Measurements from ENCODE around the gene PLXNA4. TPM values are rescaled to one million over a fixed set of nuclear protein-coding genes. Genes with fewer than 3 reads are reported as not detected.

The PLXNA4 gene
- total and polyA plus RNA-seq, 7 experiments from 2014 or later: 0.05 to 31.6 (median 1.1) TPM

DNA sequence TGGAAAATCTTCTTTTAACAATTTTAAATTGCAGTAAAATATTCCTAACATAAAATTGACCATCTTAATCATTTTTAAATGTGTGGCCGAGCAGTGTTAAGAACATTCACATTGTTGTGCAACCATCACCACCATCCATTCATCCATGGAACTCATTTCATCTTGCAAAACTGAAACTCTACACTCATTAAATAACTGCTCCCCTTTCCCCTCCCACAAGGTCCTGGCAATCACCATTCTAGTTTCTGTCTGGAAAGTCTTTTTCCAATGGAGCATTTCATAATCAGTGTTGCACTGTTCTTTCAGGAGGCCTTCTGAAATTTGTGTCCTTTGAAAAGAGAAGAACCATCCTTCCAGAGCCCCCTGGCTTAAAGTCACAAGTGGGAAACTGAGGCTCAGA lies 233.1 kb downstream of the PLXNA4 start:
- no peak overlapping the region for H3K27ac Mint-ChIP-seq
- no peaks in the 10 kb centered on the region for H3K36me3 ChIP-seq (ENCODE audit: control insufficient read depth in 2 of 3, insufficient read depth in 3 of 3, low read length in 3 of 3)
- H3K27me3 ChIP-seq (ENCODE audit: control insufficient read depth in 2 of 2, insufficient read depth in 2 of 2, low read length in 2 of 2): no peaks in the 10 kb centered on the region
- no peak overlapping the region for H3K27ac ChIP-seq (ENCODE audit: low read depth, low read length)
- no peaks in the 10 kb centered on the region for H3K9me3 Mint-ChIP-seq
- H3K27me3 Mint-ChIP-seq: peaks cover 9 to 55% (median 28%) of the 10 kb centered on the region in 5 donors
- no peaks in the 10 kb centered on the region for H3K9me3 ChIP-seq (ENCODE audit: control insufficient read depth in 2 of 3, low read length in 3 of 3)
- H3K36me3 Mint-ChIP-seq: no peaks in the 10 kb centered on the region
- H3K4me3 Mint-ChIP-seq: no peak overlapping the region
- CTCF ChIA-PET: no interaction called here
- no peaks in the 10 kb centered on the region for H3K4me1 Mint-ChIP-seq
- ATAC-seq: no peak
- H3K4me3 ChIP-seq (ENCODE audit: low read length): no peak overlapping the region
- POLR2A ChIA-PET: no interaction called here
- no peaks in the 10 kb centered on the region for H3K4me1 ChIP-seq (ENCODE audit: control insufficient read depth in 2 of 2, insufficient read depth in 2 of 2, low read length in 2 of 2)
- no peak for DNase-seq
- intact Hi-C loops (cut with micrococcal nuclease): no loop called here

DNA sequence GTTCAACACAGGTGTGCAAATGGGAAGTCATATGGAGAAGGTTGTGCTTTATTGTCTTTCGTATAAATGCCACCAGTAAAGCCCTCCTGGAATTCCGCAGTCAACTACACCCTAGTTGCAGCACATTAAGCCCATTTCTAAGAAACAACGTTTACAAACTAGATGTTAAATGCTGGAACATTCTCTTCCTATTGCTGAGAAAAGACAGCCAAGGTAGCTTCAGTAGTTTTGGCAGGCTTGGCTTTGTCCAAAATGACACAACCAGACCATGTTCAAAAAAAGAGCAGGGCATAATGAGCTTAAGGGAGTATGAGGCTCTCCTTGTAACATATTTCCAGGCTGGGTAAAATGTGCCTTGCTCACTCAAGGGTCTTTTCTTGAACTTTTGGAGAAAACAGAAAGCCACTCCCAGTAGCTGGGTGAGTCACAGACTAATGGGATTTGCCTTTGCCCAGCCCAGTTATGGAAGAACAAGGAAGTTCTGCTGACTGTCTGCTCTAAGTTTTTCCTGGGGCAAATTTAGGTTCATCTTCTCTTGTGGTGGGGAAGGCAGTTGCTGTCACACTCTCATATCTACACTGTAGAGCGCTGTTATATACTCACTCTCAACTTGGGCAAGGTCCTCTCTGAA lies 238.7 kb downstream of the PLXNA4 start:
- Histone ChIP-seq H3K27ac (ENCODE audit: low read depth, low read length) (no peak overlapping the region), H3K4me3 (ENCODE audit: low read length) (no peak overlapping the region), H3K36me3 (ENCODE audit: control insufficient read depth in 2 of 3, insufficient read depth in 3 of 3, low read length in 3 of 3) (no peaks in the 10 kb centered on the region), H3K4me1 (ENCODE audit: control insufficient read depth in 2 of 2, insufficient read depth in 2 of 2, low read length in 2 of 2) (no peaks in the 10 kb centered on the region), H3K9me3 (ENCODE audit: control insufficient read depth in 2 of 3, low read length in 3 of 3) (no peaks in the 10 kb centered on the region), H3K27me3 (ENCODE audit: control insufficient read depth in 2 of 2, insufficient read depth in 2 of 2, low read length in 2 of 2) (peaks cover 0 to 3% of the 10 kb centered on the region in 2 donors)
- intact Hi-C loops (cut with micrococcal nuclease): no loop called here
- Mint-ChIP-seq H3K4me3 (no peak overlapping the region), H3K27ac (no peak overlapping the region), H3K9me3 (no peaks in the 10 kb centered on the region), H3K27me3 (peaks cover 0 to 30% (median 5%) of the 10 kb centered on the region in 5 donors), H3K4me1 (no peaks in the 10 kb centered on the region), H3K36me3 (no peaks in the 10 kb centered on the region)
- POLR2A ChIA-PET: no interaction called here
- no peak for ATAC-seq
- CTCF ChIA-PET: no interaction called here
- no peak for DNase-seq

DNA sequence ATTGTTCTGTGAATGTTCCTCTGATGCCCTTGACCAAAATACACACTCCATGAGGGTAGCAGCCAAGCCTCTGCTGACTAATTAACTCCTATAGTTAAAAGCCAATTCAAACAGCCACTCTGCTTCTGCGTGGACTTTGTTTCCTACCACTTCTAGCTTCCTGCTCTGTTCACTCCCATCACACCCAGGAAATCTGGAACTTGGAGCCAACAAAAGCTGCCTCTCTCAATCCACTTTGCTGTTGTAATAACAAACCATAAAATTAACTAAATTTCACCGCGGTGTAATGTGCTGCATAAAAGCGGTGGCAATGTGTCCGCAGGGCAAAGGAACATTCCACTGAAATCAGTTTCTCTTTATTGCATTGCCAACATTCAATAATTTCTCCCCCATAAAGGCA lies 239.5 kb downstream of the PLXNA4 start:
- intact Hi-C loops (cut with micrococcal nuclease): no loop called here
- ChIA-PET CTCF (interaction anchor here (0.6 kb wide), 1 partner anchor 228 kb away, joined by 4 read pairs; no protein-coding TSS in a partner anchor), POLR2A (no interaction called here)
- H3K27me3 ChIP-seq (ENCODE audit: control insufficient read depth in 2 of 2, insufficient read depth in 2 of 2, low read length in 2 of 2): peaks cover 0 to 3% of the 10 kb centered on the region in 2 donors
- ATAC-seq (no peak), DNase-seq (no peak)
- Mint-ChIP-seq H3K4me1 (no peaks in the 10 kb centered on the region), H3K27ac (no peak overlapping the region), H3K9me3 (no peaks in the 10 kb centered on the region), H3K4me3 (no peak overlapping the region), H3K36me3 (no peaks in the 10 kb centered on the region), H3K27me3 (peaks cover 0 to 36% (median 5%) of the 10 kb centered on the region in 5 donors)
- H3K36me3 ChIP-seq (ENCODE audit: control insufficient read depth in 2 of 3, insufficient read depth in 3 of 3, low read length in 3 of 3): no peaks in the 10 kb centered on the region
- H3K4me3 ChIP-seq (ENCODE audit: low read length): no peak overlapping the region
- no peak overlapping the region for H3K27ac ChIP-seq (ENCODE audit: low read depth, low read length)
- no peaks in the 10 kb centered on the region for H3K4me1 ChIP-seq (ENCODE audit: control insufficient read depth in 2 of 2, insufficient read depth in 2 of 2, low read length in 2 of 2)
- no peaks in the 10 kb centered on the region for H3K9me3 ChIP-seq (ENCODE audit: control insufficient read depth in 2 of 3, low read length in 3 of 3)

DNA sequence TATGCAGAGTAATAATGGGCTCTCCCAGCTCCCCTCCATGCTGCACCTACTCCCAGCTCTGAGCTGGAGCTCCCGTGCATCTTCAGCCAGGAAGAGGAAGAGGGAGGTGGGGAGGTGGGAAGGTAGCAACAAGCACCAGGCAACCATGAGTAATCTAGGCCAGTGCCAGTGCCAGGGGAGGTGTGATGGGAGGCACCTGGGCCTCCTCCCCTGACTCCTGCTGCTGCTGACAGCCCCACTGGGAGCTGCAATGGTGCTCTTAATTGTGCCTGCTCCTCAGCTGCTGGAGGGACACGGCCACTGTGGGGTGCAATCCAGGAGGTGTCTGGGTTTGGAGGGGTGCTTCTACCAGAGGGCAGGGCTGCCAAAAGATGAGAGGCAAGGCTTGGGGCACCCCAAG lies 243.0 kb downstream of the PLXNA4 start:
- Mint-ChIP-seq H3K27ac (no peak overlapping the region), H3K27me3 (peaks cover 9 to 24% (median 11%) of the 10 kb centered on the region in 5 donors), H3K36me3 (no peaks in the 10 kb centered on the region), H3K9me3 (no peaks in the 10 kb centered on the region), H3K4me3 (no peak overlapping the region), H3K4me1 (peaks cover 0 to 1% (median 0%) of the 10 kb centered on the region in 7 donors)
- ChIA-PET CTCF (no interaction called here), POLR2A (no interaction called here)
- ATAC-seq (no peak), DNase-seq (no peak)
- H3K4me1 ChIP-seq (ENCODE audit: control insufficient read depth in 2 of 2, insufficient read depth in 2 of 2, low read length in 2 of 2): no peaks in the 10 kb centered on the region
- H3K27me3 ChIP-seq (ENCODE audit: control insufficient read depth in 2 of 2, insufficient read depth in 2 of 2, low read length in 2 of 2): peaks cover 0 to 3% of the 10 kb centered on the region in 2 donors
- H3K4me3 ChIP-seq (ENCODE audit: low read length): no peak overlapping the region
- intact Hi-C loops (cut with micrococcal nuclease): no loop called here
- H3K36me3 ChIP-seq (ENCODE audit: control insufficient read depth in 2 of 3, insufficient read depth in 3 of 3, low read length in 3 of 3): no peaks in the 10 kb centered on the region
- no peaks in the 10 kb centered on the region for H3K9me3 ChIP-seq (ENCODE audit: control insufficient read depth in 2 of 3, low read length in 3 of 3)
- H3K27ac ChIP-seq (ENCODE audit: low read depth, low read length): no peak overlapping the region

DNA sequence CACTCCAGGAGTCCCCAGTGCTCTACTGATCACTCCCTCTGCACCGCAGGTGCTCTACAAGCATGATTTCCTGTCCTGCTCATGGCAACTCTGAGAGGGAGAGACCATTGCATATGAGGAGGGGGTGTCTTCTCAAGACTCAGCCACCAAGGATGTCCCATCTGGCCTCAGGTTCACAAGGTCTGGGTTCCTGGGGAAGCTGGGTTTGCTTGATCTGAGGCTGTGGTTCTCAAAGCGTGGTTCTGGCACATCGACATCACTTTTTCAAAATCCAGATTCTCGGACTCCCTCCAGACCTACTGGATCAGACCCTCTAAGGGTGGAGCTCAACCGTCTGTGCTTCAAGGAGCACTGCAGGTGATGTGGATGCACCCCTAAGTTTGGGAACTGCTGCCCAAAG lies 247.5 kb downstream of the PLXNA4 start:
- intact Hi-C loops (cut with micrococcal nuclease): no loop called here
- Histone ChIP-seq H3K27me3 (ENCODE audit: control insufficient read depth in 2 of 2, insufficient read depth in 2 of 2, low read length in 2 of 2) (no peaks in the 10 kb centered on the region), H3K27ac (ENCODE audit: low read depth, low read length) (no peak overlapping the region), H3K4me3 (ENCODE audit: low read length) (no peak overlapping the region), H3K9me3 (ENCODE audit: control insufficient read depth in 2 of 3, low read length in 3 of 3) (no peaks in the 10 kb centered on the region), H3K36me3 (ENCODE audit: control insufficient read depth in 2 of 3, insufficient read depth in 3 of 3, low read length in 3 of 3) (no peaks in the 10 kb centered on the region), H3K4me1 (ENCODE audit: control insufficient read depth in 2 of 2, insufficient read depth in 2 of 2, low read length in 2 of 2) (no peaks in the 10 kb centered on the region)
- Mint-ChIP-seq H3K4me3 (no peak overlapping the region), H3K27ac (no peak overlapping the region), H3K27me3 (peaks cover 10 to 43% (median 22%) of the 10 kb centered on the region in 5 donors), H3K9me3 (no peaks in the 10 kb centered on the region), H3K4me1 (peaks cover 0 to 1% (median 0%) of the 10 kb centered on the region in 7 donors), H3K36me3 (no peaks in the 10 kb centered on the region)
- ATAC-seq: no peak
- POLR2A ChIA-PET: no interaction called here
- no peak for DNase-seq
- CTCF ChIA-PET: no interaction called here

DNA sequence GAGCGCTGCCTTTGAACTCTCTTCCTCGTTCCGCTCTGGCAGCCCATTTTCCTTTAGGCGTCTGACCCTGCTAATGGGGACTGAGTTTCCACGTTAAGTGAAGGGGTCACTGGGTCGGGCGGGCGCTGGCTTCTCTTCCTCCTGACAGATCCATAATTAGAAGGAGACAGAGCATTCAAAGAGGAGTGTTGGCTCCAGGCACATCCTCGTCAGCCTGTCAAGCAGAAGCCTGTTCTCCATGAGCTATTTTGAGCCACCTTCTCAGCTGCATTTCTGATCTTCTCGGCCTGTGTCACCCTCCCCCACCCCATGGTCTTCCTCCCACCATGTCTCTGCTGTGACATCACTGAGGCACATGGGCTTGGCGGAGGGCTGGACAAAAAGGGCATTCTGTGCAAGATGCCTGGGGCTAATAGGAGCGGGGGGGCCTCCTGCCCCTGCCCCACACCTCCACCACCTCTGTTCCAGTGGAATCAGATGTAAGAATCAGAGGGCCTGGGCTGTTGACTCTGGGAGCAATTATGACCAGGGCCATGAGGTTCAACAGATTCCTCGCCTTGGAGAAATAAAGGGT lies 248.1 kb downstream of the PLXNA4 start:
- H3K4me1 ChIP-seq (ENCODE audit: control insufficient read depth in 2 of 2, insufficient read depth in 2 of 2, low read length in 2 of 2): no peaks in the 10 kb centered on the region
- no peaks in the 10 kb centered on the region for H3K27me3 ChIP-seq (ENCODE audit: control insufficient read depth in 2 of 2, insufficient read depth in 2 of 2, low read length in 2 of 2)
- Mint-ChIP-seq H3K36me3 (no peaks in the 10 kb centered on the region), H3K27me3 (peaks cover 10 to 47% (median 22%) of the 10 kb centered on the region in 5 donors), H3K4me3 (no peak overlapping the region), H3K9me3 (no peaks in the 10 kb centered on the region), H3K4me1 (peaks cover 0 to 1% (median 0%) of the 10 kb centered on the region in 7 donors), H3K27ac (peak overlapping the region in 1 of 9 donors; percentile 37)
- no peak overlapping the region for H3K27ac ChIP-seq (ENCODE audit: low read depth, low read length)
- ATAC-seq: no peak
- POLR2A ChIA-PET: no interaction called here
- CTCF ChIA-PET: no interaction called here
- intact Hi-C loops (cut with micrococcal nuclease): no loop called here
- no peak overlapping the region for H3K4me3 ChIP-seq (ENCODE audit: low read length)
- no peaks in the 10 kb centered on the region for H3K9me3 ChIP-seq (ENCODE audit: control insufficient read depth in 2 of 3, low read length in 3 of 3)
- H3K36me3 ChIP-seq (ENCODE audit: control insufficient read depth in 2 of 3, insufficient read depth in 3 of 3, low read length in 3 of 3): no peaks in the 10 kb centered on the region
- DNase-seq: no peak

All from naive thymus-derived CD4-positive, alpha-beta T cell (primary cell).